H1 (cell line): ENCODE results near the gene AMER2. TPM values are rescaled to one million over a fixed set of nuclear protein-coding genes. Genes with fewer than 3 reads are reported as not detected.

Experiments used
- CBX8 ChIP-seq: fragments of 300-800, 300-1000 bp; sonication (generic); IDR thresholded peaks from 2 replicates; pipeline ENCODE4 v1.7.1; 2016; ENCODE audit warnings: low read depth, low read length, borderline replicate concordance
- POLR2AphosphoS5 ChIP-seq: IDR thresholded peaks from 2 replicates; pipeline ENCODE4 v1.6.1; 2011; ENCODE audit warnings: low read depth, low read length
- TEAD4 ChIP-seq: IDR thresholded peaks from 2 replicates; pipeline ENCODE4 v1.6.1; 2012; ENCODE audit warnings: low read depth, low read length, inconsistent platforms, mixed read lengths
- polyA plus RNA-seq, 7 experiments: library from polyadenylated mRNA; depleted of rRNA in 3 of 7; stranded (reverse) in 5 of 7; unstranded in 2 of 7; fragments of >200 nt in 5 of 7; fragments of 200-250 nt in 2 of 7; gene quantifications; 1 replicate in 5 of 7; 2 replicates in 1 of 7; 4 replicates in 1 of 7; pipeline versions ENCODE4 v1.2.1 to v1.2.3, GENCODE V29; 2011 to 2013; ENCODE audit warnings: missing spikeins in 2 of 7, mixed read lengths in 2 of 7
- total RNA-seq: library from RNA; stranded (reverse); fragmentation: NEBNext Ultra II Directional; extraction: Animal tissue kit (Norgen Biotek cat#: 25700); gene quantifications from 2 replicates; pipeline ENCODE4 v1.2.1, GENCODE V29; 2021

The AMER2 gene
- total and polyA plus RNA-seq, 2 of the 8 experiments (the other 6 are each of a cell fraction or from before 2014, with no cell fraction given), result 0.14 to 0.50 TPM

- TF ChIP-seq CBX8, result no peak
- TF ChIP-seq POLR2AphosphoS5, result no peak
- TF ChIP-seq TEAD4, result no peak
Measured at GRCh38 chr13:25204863-25205262, 32.8 kb upstream of the AMER2 start (continued).
